Cardiac fibroblast (primary cell): ENCODE data around the gene NCEH1.

Experiments used
- DNase-seq, 2 donors: peaks; one replicate each; pipeline versions ENCODE4 v3.0.0 to v3.0.0-alpha.2; 2010; ENCODE audit warnings: low read depth in 2 of 2
- H3K4me3 ChIP-seq, 2 donors: replicated peaks in 1 of 2; 1 replicate in 1 of 2; 2 replicates in 1 of 2; pipeline ENCODE4 v1.5.1; 2011; ENCODE audit warnings: low read depth in 2 of 2, low read length in 2 of 2, mild to moderate bottlenecking in 2 of 2, moderate library complexity in 1 of 2
- TF ChIP-seq, protein P1 (sequence below): IDR thresholded peaks from one replicate; pipeline ENCODE4 v1.5.1; 2011; ENCODE audit warnings: low read depth, mild to moderate bottlenecking, low read length, inconsistent platforms

NCEH1 gene

DNA sequence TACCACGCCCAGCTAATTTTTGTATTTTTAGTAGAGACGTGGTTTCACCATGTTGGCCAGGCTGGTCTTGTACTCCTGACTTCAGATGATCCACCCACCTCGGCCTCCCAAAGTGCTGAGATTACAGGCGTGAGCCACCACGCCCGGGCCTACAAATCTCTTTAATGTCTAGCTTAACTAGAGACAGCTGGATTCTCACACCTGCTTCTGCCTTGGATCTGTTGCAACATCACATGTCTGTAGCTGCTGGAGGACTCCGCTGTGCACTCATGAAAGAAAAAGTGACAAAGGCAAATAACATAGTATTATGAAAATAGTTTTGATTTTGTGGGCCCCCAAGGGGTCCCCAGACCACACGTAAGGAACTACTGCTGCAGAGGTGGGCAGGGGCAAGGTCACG is 85.9 kb downstream of the NCEH1 start:
- H3K4me3 ChIP-seq = no peak overlapping the region
- TF ChIP-seq, protein P1, sequence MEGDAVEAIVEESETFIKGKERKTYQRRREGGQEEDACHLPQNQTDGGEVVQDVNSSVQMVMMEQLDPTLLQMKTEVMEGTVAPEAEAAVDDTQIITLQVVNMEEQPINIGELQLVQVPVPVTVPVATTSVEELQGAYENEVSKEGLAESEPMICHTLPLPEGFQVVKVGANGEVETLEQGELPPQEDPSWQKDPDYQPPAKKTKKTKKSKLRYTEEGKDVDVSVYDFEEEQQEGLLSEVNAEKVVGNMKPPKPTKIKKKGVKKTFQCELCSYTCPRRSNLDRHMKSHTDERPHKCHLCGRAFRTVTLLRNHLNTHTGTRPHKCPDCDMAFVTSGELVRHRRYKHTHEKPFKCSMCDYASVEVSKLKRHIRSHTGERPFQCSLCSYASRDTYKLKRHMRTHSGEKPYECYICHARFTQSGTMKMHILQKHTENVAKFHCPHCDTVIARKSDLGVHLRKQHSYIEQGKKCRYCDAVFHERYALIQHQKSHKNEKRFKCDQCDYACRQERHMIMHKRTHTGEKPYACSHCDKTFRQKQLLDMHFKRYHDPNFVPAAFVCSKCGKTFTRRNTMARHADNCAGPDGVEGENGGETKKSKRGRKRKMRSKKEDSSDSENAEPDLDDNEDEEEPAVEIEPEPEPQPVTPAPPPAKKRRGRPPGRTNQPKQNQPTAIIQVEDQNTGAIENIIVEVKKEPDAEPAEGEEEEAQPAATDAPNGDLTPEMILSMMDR = no peak
- no peak for DNase-seq

GRCh38 chr3:172622916-172623700 is 87.8 kb downstream of the NCEH1 start:
- H3K4me3 ChIP-seq = no peak overlapping the region
- peak; percentile 70 to 79 for DNase-seq
- TF ChIP-seq, protein P1 = peak; percentile 60

DNA sequence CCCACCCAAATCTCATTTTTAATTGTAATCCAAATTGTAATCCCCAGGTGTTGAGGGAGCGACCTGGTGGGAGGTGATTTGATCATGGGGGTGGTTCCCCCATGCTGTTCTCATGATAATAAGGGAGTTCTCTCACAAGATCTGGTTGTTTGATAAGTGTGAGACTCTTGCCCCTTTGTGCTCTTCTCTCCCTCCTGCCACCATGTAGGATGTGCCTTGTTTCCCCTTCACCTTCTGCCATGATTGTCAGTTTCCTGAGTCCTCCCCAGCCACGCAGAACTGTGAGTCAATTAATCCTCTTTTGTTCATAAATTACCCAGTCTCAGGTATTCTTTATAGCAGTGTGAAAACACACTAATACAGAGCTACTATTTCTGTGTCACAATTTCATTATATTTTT is 88.7 kb downstream of the NCEH1 start:
- TF ChIP-seq, protein P1 = no peak
- DNase-seq = no peak
- H3K4me3 ChIP-seq = no peak overlapping the region

GRCh38 chr3:172617976-172618375 is 92.9 kb downstream of the NCEH1 start:
- no peak overlapping the region for H3K4me3 ChIP-seq
- no peak for DNase-seq
- TF ChIP-seq, protein P1 = no peak

- H3K4me3 ChIP-seq = no peak overlapping the region
- TF ChIP-seq, protein P1 = no peak
- no peak for DNase-seq
These were observed 93.7 kb downstream of the NCEH1 start for GRCh38 chr3:172617013-172617706.

- peak in 1 of 2 donors; percentile 22 for DNase-seq
These were observed 94.8 kb downstream of the NCEH1 start for GRCh38 chr3:172616031-172616461.

More at GRCh38 chr3:172616031-172616461, 94.8 kb downstream of the NCEH1 start:
- no peak overlapping the region for H3K4me3 ChIP-seq
- TF ChIP-seq, protein P1 = no peak
